Measurements from ENCODE around the gene NOTCH2. TPM values are rescaled to one million over a fixed set of nuclear protein-coding genes. Genes with fewer than 3 reads are reported as not detected.

Gene NOTCH2
- total RNA-seq, 1 experiment from 2014 or later: 62.9 TPM

DNA sequence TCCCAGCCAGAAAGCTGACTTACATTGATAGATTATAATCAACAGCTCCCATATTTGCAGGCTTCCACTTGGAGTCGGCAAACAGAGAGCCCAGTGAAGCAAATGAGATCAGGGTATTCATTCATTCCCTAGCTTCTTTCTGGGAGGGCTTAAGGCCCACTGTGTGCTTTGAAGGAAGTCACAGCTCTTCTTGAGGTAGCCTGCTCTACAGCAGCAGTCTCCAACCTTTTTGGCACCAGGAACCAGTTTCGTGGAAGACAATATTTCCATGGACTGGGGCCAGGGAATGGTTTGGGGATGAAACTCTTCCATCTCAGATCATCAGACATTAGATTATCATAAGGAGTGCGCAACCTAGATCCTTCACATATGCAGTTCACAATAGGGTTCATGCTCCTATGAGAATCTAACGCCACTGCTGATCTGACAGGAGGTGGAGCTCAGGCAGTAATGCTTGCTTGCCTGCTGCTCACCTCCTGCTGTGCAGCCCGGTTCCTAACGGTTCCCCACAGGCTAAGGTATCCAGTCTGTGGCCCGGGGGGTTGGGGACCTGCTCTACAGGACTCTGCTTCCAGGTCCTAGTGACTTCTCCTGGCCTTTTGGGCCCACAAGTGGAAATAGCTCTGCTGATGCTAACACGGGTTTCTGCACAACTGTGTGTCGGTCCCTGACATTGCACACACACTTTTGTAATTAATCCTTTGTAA is 159.4 kb downstream of the NOTCH2 start:
- ATAC-seq (no peak), DNase-seq (ENCODE audit: low read depth, low spot score) (no peak)
- Histone ChIP-seq H3K9me2 (ENCODE audit: insufficient read depth) (no peaks in the 10 kb centered on the region), H2AFZ (ENCODE audit: low read depth, low read length, poor library complexity, severe bottlenecking) (no peak overlapping the region), H3K4me2 (ENCODE audit: low read length) (no peak overlapping the region), H3K4me3 (replicated peaks in 1 of 2; ENCODE audit: low read depth in 1 of 2, low read length in 2 of 2) (no peak overlapping the region), H3K9ac (ENCODE audit: low read length) (no peak overlapping the region), H3K27ac (ENCODE audit: low read depth, low read length) (no peak overlapping the region), H3K36me3 (ENCODE audit: control insufficient read depth in 1 of 2, insufficient read depth in 2 of 2, low read length in 2 of 2) (peaks cover 6% of the 10 kb centered on the region in 2 experiments; a peak in 2 of 4 replicates), H3K27me3 (ENCODE audit: insufficient read depth, low read length) (no peaks in the 10 kb centered on the region), H3K9me3 (ENCODE audit: control insufficient read depth in 1 of 2, insufficient read depth in 1 of 2, low read depth in 1 of 2, low read length in 2 of 2) (no peaks in the 10 kb centered on the region), H3K79me2 (ENCODE audit: insufficient read depth, low read length) (no peaks in the 10 kb centered on the region), H4K20me1 (ENCODE audit: insufficient read depth) (no peaks in the 10 kb centered on the region), H3K4me1 (ENCODE audit: control insufficient read depth in 1 of 2, insufficient read depth in 2 of 2, low read length in 2 of 2) (no peaks in the 10 kb centered on the region)
- CTCF ChIA-PET: no interaction called here
- TF ChIP-seq JUND (IDR thresholded peaks at IDR 0.05): no peak
- TF ChIP-seq, protein P1, sequence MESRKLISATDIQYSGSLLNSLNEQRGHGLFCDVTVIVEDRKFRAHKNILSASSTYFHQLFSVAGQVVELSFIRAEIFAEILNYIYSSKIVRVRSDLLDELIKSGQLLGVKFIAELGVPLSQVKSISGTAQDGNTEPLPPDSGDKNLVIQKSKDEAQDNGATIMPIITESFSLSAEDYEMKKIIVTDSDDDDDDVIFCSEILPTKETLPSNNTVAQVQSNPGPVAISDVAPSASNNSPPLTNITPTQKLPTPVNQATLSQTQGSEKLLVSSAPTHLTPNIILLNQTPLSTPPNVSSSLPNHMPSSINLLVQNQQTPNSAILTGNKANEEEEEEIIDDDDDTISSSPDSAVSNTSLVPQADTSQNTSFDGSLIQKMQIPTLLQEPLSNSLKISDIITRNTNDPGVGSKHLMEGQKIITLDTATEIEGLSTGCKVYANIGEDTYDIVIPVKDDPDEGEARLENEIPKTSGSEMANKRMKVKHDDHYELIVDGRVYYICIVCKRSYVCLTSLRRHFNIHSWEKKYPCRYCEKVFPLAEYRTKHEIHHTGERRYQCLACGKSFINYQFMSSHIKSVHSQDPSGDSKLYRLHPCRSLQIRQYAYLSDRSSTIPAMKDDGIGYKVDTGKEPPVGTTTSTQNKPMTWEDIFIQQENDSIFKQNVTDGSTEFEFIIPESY (IDR thresholded peaks at IDR 0.05; ENCODE audit: extremely low read depth, insufficient replicate concordance, low read length): no peak
- TF ChIP-seq TCF7L2 (IDR thresholded peaks at IDR 0.05; ENCODE audit: borderline replicate concordance, extremely low read depth, insufficient read depth, insufficient read length): no peak
- TF ChIP-seq, protein P2, sequence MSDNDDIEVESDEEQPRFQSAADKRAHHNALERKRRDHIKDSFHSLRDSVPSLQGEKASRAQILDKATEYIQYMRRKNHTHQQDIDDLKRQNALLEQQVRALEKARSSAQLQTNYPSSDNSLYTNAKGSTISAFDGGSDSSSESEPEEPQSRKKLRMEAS (IDR thresholded peaks at IDR 0.05): no peak
- TF ChIP-seq RAD21 (IDR thresholded peaks at IDR 0.05; ENCODE audit: low read depth): no peak
- no peak for TF ChIP-seq CBX3 (IDR thresholded peaks at IDR 0.05; ENCODE audit: low read depth)
- TF ChIP-seq FOSL1 (IDR thresholded peaks at IDR 0.05; ENCODE audit: low read depth): no peak
- TF ChIP-seq, protein P3, sequence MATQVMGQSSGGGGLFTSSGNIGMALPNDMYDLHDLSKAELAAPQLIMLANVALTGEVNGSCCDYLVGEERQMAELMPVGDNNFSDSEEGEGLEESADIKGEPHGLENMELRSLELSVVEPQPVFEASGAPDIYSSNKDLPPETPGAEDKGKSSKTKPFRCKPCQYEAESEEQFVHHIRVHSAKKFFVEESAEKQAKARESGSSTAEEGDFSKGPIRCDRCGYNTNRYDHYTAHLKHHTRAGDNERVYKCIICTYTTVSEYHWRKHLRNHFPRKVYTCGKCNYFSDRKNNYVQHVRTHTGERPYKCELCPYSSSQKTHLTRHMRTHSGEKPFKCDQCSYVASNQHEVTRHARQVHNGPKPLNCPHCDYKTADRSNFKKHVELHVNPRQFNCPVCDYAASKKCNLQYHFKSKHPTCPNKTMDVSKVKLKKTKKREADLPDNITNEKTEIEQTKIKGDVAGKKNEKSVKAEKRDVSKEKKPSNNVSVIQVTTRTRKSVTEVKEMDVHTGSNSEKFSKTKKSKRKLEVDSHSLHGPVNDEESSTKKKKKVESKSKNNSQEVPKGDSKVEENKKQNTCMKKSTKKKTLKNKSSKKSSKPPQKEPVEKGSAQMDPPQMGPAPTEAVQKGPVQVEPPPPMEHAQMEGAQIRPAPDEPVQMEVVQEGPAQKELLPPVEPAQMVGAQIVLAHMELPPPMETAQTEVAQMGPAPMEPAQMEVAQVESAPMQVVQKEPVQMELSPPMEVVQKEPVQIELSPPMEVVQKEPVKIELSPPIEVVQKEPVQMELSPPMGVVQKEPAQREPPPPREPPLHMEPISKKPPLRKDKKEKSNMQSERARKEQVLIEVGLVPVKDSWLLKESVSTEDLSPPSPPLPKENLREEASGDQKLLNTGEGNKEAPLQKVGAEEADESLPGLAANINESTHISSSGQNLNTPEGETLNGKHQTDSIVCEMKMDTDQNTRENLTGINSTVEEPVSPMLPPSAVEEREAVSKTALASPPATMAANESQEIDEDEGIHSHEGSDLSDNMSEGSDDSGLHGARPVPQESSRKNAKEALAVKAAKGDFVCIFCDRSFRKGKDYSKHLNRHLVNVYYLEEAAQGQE (IDR thresholded peaks at IDR 0.05; ENCODE audit: low read depth): no peak
- no peak for TF ChIP-seq SP1 (IDR thresholded peaks at IDR 0.05; ENCODE audit: low read depth)
- no peak for TF ChIP-seq EZH2 (IDR thresholded peaks at IDR 0.05)
- no peak for TF ChIP-seq YY1 (IDR thresholded peaks at IDR 0.05; ENCODE audit: extremely low read depth, insufficient replicate concordance, low read depth, low read length)
- RAD21 ChIA-PET (ENCODE audit: low non-redundant PET in 1 of 2, low total read pairs in 2 of 2, uncharacterized antibody in 2 of 2, unreplicated experiment in 2 of 2): no interaction called here
- POLR2A ChIA-PET: no interaction called here
- no TSS peak for BruUV-seq (replicated peaks)
- intact Hi-C loops (cut with micrococcal nuclease): no loop called here

Data from HCT116 (cell line).